AG08396 (cell line): ENCODE measurements around the gene SLC7A9.
"Not testable (repeated sequence)": the region's sequence is repeated elsewhere in the genome, so short reads cannot be mapped to it uniquely, and the experiment has no call there.

Source experiments
- DNase-seq: peaks from one replicate; pipeline ENCODE4 v3.0.0; 2012; ENCODE audit warnings: low spot score, mixed read lengths

Gene SLC7A9

DNA sequence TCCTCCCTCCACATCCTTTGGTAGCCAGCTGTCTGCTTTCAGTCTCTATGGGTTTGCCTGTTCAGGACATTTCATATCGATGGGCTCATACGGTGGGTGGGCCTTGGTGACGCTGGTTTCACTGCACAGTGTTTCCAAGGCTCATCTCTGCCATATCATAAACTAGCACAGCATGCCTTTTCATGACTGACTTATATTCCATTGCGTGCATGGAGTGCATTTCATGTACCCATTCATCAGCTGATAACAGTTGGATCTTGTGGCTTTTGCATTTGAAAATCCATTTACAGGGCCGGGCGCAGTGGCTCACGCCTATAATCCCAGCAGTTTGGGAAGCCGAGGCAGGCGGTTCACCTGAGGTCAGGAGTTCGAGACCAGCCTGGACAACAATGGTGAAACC lies 80.1 kb downstream of the SLC7A9 start:
- DNase-seq: no peak

DNA sequence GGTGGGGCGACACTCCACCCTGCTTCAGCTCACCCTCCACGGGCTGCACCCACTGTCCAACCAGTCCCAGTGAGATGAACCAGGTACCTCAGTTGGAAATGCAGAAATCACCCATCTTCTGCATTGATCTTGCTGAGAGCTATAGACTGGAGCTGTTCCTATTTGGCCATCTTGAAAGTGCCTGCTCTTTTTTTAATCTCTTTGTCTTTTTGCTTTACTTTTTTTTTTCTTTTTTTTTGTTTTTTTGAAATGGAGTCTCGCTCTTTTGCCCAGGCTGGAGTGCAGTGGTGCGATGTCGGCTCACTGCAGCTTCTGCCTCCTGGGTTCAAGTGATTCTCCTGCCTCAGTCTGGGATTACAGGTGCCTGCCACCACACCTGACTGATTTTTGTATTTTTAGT lies 81.7 kb downstream of the SLC7A9 start:
- not testable (repeated sequence) for DNase-seq

DNA sequence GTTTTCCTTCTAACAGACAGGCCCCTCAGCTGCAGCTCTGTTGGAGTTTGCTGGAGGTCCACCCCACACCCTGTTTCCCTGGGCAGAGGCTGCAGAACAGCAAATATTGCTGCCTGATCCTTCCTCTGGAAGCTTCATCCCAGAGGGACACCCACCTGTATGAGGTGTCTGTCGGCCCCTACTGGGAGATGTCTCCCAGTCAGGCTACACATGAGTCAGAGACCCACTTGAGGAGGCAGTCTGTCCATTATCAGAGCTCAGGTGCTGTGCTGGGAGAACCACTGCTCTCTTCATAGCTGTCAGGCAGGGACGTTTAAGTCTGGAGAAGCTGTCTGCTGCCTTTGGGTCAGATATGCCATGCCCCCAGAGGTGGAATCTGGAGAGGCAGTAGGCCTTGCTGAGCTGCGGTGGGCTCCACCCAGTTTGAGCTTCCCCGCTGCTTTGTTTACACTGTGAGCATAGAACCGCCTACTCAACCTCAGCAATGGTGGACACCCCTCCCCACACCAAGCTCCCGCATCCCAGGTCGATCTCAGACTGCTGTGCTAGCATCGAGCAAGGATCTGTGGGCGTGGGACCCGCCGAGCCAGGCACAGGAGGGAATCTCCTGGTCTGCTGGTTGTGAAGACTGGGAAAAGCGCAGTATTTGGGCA lies 82.3 kb downstream of the SLC7A9 start:
- not testable (repeated sequence) for DNase-seq

DNA sequence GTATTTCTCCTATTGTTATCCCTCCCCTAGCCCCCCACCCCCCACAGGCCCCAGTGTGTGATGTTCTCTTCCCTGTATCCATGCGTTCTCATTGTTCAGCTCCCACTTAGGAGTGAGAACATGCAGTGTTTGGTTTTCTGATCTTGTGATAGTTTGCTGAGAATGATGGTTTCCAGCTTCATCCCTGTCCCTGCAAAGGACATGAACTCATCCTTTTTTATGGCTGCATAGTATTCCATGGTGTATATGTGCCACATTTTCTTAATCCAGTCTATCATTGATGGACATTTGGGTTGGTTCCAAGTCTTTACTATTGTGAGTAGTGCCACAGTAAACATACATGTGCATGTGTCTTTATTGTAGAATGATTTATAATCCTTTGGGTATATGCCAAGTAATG lies 87.5 kb downstream of the SLC7A9 start:
- not testable (repeated sequence) for DNase-seq

DNA sequence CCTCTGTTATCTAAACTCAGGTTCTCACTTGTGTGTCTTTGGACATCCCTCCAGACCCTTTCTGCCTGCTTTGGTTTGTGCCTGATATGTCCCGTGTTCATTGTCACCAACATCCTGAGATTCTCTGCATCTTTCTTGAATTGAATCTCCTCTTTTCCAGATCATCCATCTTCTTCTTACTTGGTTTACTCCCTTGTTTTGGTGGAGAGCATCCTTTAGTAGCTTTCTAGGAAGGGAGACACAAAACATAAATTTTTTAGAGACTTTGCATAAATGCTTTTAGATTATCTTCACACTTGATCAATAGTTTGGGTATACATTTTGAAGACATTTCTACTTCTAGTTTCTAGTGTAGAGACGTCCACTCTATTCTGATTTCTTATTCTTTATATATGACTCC lies 88.3 kb downstream of the SLC7A9 start:
- DNase-seq: no peak
